HCT116 (cell line): ENCODE data around the gene TET2. TPM values are rescaled to one million over a fixed set of nuclear protein-coding genes. Genes with fewer than 3 reads are reported as not detected.

ENCODE experiments used
- ATAC-seq: fragments of 200-7000 bp; cut with Tn5 transposase; 2 replicates; pipeline ENCODE4 v1.9.1; 2020; ENCODE audit warnings: mild to moderate bottlenecking, moderate library complexity
- BruUV-seq: library from RNA; stranded (reverse); fragments of 400-500 nt; replicated peaks from 2 replicates; lab custom pipeline; 2021; lab: Mats Ljungman, UMichigan
- CTCF ChIA-PET: fragments of 300-600 bp; sonication (Branson Sonifier 250); formaldehyde crosslinking; loops from one replicate; lab custom pipeline; 2021; ENCODE audit warnings: antibody characterized with exemption; lab: Charles Lee
- POLR2A ChIA-PET: fragments of 300-600, 350-600 bp; sonication (Branson Sonifier 250); formaldehyde crosslinking; loops from one replicate; lab custom pipeline; 2021; ENCODE audit warnings: antibody characterized with exemption; lab: Charles Lee
- RAD21 ChIA-PET, 2 experiments: fragments of 300-600 bp; sonication (Branson Sonifier 250); formaldehyde crosslinking; loops; one replicate each; lab custom pipeline; 2023; ENCODE audit warnings: low total read pairs in 2 of 2; ENCODE audit not compliant: uncharacterized antibody in 2 of 2, unreplicated experiment in 2 of 2, low non-redundant PET in 1 of 2; lab: Charles Lee
- DNase-seq: peaks from one replicate; pipeline ENCODE4 v3.0.0-alpha.2; 2010; ENCODE audit warnings: low read depth, low spot score
- H2AFZ ChIP-seq: fragments of 200-600 bp; shearing (Covaris generic), sonication (generic); 2 replicates; pipeline ENCODE4 v1.6.1; 2017; ENCODE audit warnings: low read depth, mixed run types, mixed read lengths, antibody characterized with exemption, low read length; ENCODE audit not compliant: poor library complexity, severe bottlenecking
- H3K27ac ChIP-seq: 2 replicates; pipeline ENCODE4 v1.5.1; 2012; ENCODE audit warnings: low read depth, low read length
- H3K27me3 ChIP-seq: fragments of 200-600 bp; sonication (generic); 2 replicates; pipeline ENCODE4 v1.6.1; 2016; ENCODE audit warnings: mixed run types, low read length, mixed read lengths; ENCODE audit not compliant: insufficient read depth
- H3K36me3 ChIP-seq, 2 experiments: fragments of 200-500 bp in 1 of 2; fragments of 200-600 bp in 1 of 2; sonication (Bioruptor generic) in 1 of 2; sonication (generic) in 1 of 2; 2 replicates each; pipeline versions ENCODE4 v1.5.1 to v1.6.1; 2014 to 2016; ENCODE audit warnings: low read length in 2 of 2, inconsistent platforms in 1 of 2, mixed read lengths in 1 of 2, mixed run types in 1 of 2; ENCODE audit not compliant: insufficient read depth in 2 of 2, control insufficient read depth in 1 of 2
- H3K4me1 ChIP-seq, 2 experiments: fragments of 200-600 bp in 1 of 2; sonication (generic) in 1 of 2; 2 replicates each; pipeline versions ENCODE4 v1.5.1 to v1.6.1; 2012 to 2017; ENCODE audit warnings: low read length in 2 of 2, inconsistent platforms in 1 of 2, mild to moderate bottlenecking in 1 of 2, mixed read lengths in 1 of 2, mixed run types in 1 of 2, moderate library complexity in 1 of 2; ENCODE audit not compliant: insufficient read depth in 2 of 2, control insufficient read depth in 1 of 2
- H3K4me2 ChIP-seq: fragments of 200-600 bp; sonication (generic); 2 replicates; pipeline ENCODE4 v1.6.1; 2017; ENCODE audit warnings: mixed run types, low read length, mixed read lengths
- H3K4me3 ChIP-seq, 2 experiments: fragments of 200-600 bp in 1 of 2; sonication (generic) in 1 of 2; replicated peaks in 1 of 2; 2 replicates each; pipeline ENCODE4 v1.5.1; 2011 to 2016; ENCODE audit warnings: low read length in 2 of 2, control low read depth in 1 of 2, low read depth in 1 of 2, mild to moderate bottlenecking in 1 of 2, mixed read lengths in 1 of 2, mixed run types in 1 of 2
- H3K79me2 ChIP-seq: fragments of 200-600 bp; sonication (generic); 2 replicates; pipeline ENCODE4 v1.6.1; 2017; ENCODE audit warnings: mild to moderate bottlenecking, mixed run types, low read length, moderate library complexity, mixed read lengths; ENCODE audit not compliant: insufficient read depth
- H3K9ac ChIP-seq: fragments of 200-600 bp; sonication (generic); 2 replicates; pipeline ENCODE4 v1.6.1; 2016; ENCODE audit warnings: low read length, mixed read lengths
- H3K9me2 ChIP-seq: fragments of 200-600 bp; sonication (generic), shearing (Covaris generic); 2 replicates; pipeline ENCODE4 v1.6.1; 2017; ENCODE audit warnings: mixed run types, mild to moderate bottlenecking, moderate library complexity; ENCODE audit not compliant: insufficient read depth
- H3K9me3 ChIP-seq, 2 experiments: fragments of 200-500 bp in 1 of 2; fragments of 200-600 bp in 1 of 2; sonication (Bioruptor generic) in 1 of 2; sonication (generic) in 1 of 2; 2 replicates each; pipeline ENCODE4 v1.6.1; 2014 to 2017; ENCODE audit warnings: low read length in 2 of 2, mixed read lengths in 2 of 2, inconsistent platforms in 1 of 2, low read depth in 1 of 2, mild to moderate bottlenecking in 1 of 2, mixed run types in 1 of 2, moderate library complexity in 1 of 2; ENCODE audit not compliant: control insufficient read depth in 1 of 2, insufficient read depth in 1 of 2
- H4K20me1 ChIP-seq: fragments of 200-600 bp; sonication (generic), shearing (Covaris generic); 2 replicates; pipeline ENCODE4 v1.6.1; 2017; ENCODE audit warnings: mixed run types, mild to moderate bottlenecking, moderate library complexity; ENCODE audit not compliant: insufficient read depth
- ATF3 ChIP-seq: IDR thresholded peaks from 2 replicates; pipeline ENCODE4 v1.6.1; 2012
- CBX3 ChIP-seq: IDR thresholded peaks from 2 replicates; pipeline ENCODE4 v1.6.1; 2012; ENCODE audit warnings: low read depth
- CEBPB ChIP-seq: IDR thresholded peaks from 2 replicates; pipeline ENCODE4 v1.6.1; 2012; ENCODE audit warnings: low read depth
- CTCF ChIP-seq, 3 experiments: fragments of 200-600 bp in 1 of 3; sonication (generic) in 1 of 3; IDR thresholded peaks in 2 of 3; conservative IDR thresholded peaks in 1 of 3; 2 replicates each; pipeline ENCODE4 v1.5.1; 2012 to 2017; ENCODE audit warnings: low read depth in 2 of 3, low read length in 2 of 3, antibody characterized with exemption in 1 of 3, borderline replicate concordance in 1 of 3, control low read depth in 1 of 3, mild to moderate bottlenecking in 1 of 3, mixed read lengths in 1 of 3, mixed run types in 1 of 3, moderate library complexity in 1 of 3; ENCODE audit not compliant: insufficient read depth in 1 of 3
- EGR1 ChIP-seq: IDR thresholded peaks from 2 replicates; pipeline ENCODE4 v1.6.1; 2012; ENCODE audit warnings: low read depth
- ELF1 ChIP-seq: IDR thresholded peaks from 2 replicates; pipeline ENCODE4 v1.6.1; 2012; ENCODE audit warnings: low read depth, borderline replicate concordance
- FOSL1 ChIP-seq: IDR thresholded peaks from 2 replicates; pipeline ENCODE4 v1.6.1; 2012; ENCODE audit warnings: low read depth
- JUND ChIP-seq: IDR thresholded peaks from 2 replicates; pipeline ENCODE4 v1.6.1; 2012
- MAX ChIP-seq: IDR thresholded peaks from 2 replicates; pipeline ENCODE4 v1.6.1; 2012
- POLR2A ChIP-seq: IDR thresholded peaks from 2 replicates; pipeline ENCODE4 v1.7.0; 2011; ENCODE audit warnings: borderline replicate concordance; ENCODE audit not compliant: insufficient read depth, insufficient read length; ENCODE audit errors: extremely low read depth
- POLR2AphosphoS5 ChIP-seq: IDR thresholded peaks from 2 replicates; pipeline ENCODE4 v1.6.1; 2011; ENCODE audit warnings: mild to moderate bottlenecking, low read depth, low read length, moderate library complexity
- REST ChIP-seq: IDR thresholded peaks from 2 replicates; pipeline ENCODE4 v1.6.1; 2012; ENCODE audit warnings: low read depth
- SIN3A ChIP-seq: IDR thresholded peaks from 2 replicates; pipeline ENCODE4 v1.6.1; 2012; ENCODE audit warnings: low read depth
- SP1 ChIP-seq: IDR thresholded peaks from 2 replicates; pipeline ENCODE4 v1.6.1; 2012; ENCODE audit warnings: low read depth
- YY1 ChIP-seq: IDR thresholded peaks from 2 replicates; pipeline ENCODE4 v1.6.1; 2011; ENCODE audit warnings: low read length, low read depth, moderate library complexity, mild to moderate bottlenecking; ENCODE audit not compliant: insufficient replicate concordance; ENCODE audit errors: extremely low read depth
- ZBTB33 ChIP-seq: IDR thresholded peaks from 2 replicates; pipeline ENCODE4 v1.6.1; 2011; ENCODE audit warnings: mild to moderate bottlenecking, low read length, moderate library complexity; ENCODE audit not compliant: insufficient replicate concordance; ENCODE audit errors: extremely low read depth
- ZFX ChIP-seq: fragments of 450-650 bp; IDR thresholded peaks from 2 replicates; pipeline ENCODE4 v1.6.1; 2017
- intact Hi-C: fragments of 100-400 bp; cut with micrococcal nuclease; formaldehyde crosslinking; loops from 2 replicates; pipeline ENCODE4 v1.10.0; 2022
- total RNA-seq: library from RNA; stranded (reverse); gene quantifications from one replicate; pipeline ENCODE4 v1.2.1, GENCODE V29; 2021; ENCODE audit not compliant: unreplicated experiment

TET2 gene
- total RNA-seq, 1 experiment from 2014 or later: 9.7 TPM

GRCh38 chr4:105112274-105112673 is 34.4 kb upstream of the TET2 start:
- POLR2A ChIA-PET: no interaction called here
- DNase-seq (no peak), ATAC-seq (no peak)
- RAD21 ChIA-PET: no interaction called here
- intact Hi-C loops: no loop called here
- H2AFZ ChIP-seq: no peak overlapping the region
- no peak overlapping the region for H3K9ac ChIP-seq
- H3K4me2 ChIP-seq: no peak overlapping the region
- H3K4me1 ChIP-seq: no peaks in the 10 kb centered on the region
- CTCF ChIA-PET: no interaction called here
- H3K9me2 ChIP-seq: no peaks in the 10 kb centered on the region
- H3K27ac ChIP-seq: no peak overlapping the region
- H3K79me2 ChIP-seq: no peaks in the 10 kb centered on the region
- no peaks in the 10 kb centered on the region for H3K27me3 ChIP-seq
- H3K4me3 ChIP-seq: no peak overlapping the region
- no peaks in the 10 kb centered on the region for H3K9me3 ChIP-seq
- no peaks in the 10 kb centered on the region for H4K20me1 ChIP-seq
- BruUV-seq: no TSS peak
- H3K36me3 ChIP-seq: no peaks in the 10 kb centered on the region
- TF ChIP-seq CEBPB (no peak), CTCF (IDR thresholded peaks at IDR 0.05 in 2 of 3, conservative IDR thresholded peaks at IDR 0.05 in 1 of 3; ENCODE audit: borderline replicate concordance in 1 of 3, insufficient read depth in 1 of 3, low read depth in 2 of 3, low read length in 2 of 3) (no peak), REST (no peak), EGR1 (no peak), MAX (no peak), SP1 (no peak), FOSL1 (no peak), CBX3 (no peak), ZFX (no peak), ATF3 (no peak), POLR2A (no peak), ELF1 (no peak), ZBTB33 (no peak), POLR2AphosphoS5 (no peak), YY1 (no peak), JUND (no peak), SIN3A (no peak)
